GM15510 (cell line): ENCODE measurements around the gene BNIPL.

ENCODE experiments used
- POLR2A ChIP-seq: IDR thresholded peaks from 3 replicates; pipeline ENCODE4 v1.6.1; 2011; ENCODE audit warnings: borderline replicate concordance; ENCODE audit not compliant: insufficient read length; ENCODE audit errors: extremely low read depth

The BNIPL gene

DNA sequence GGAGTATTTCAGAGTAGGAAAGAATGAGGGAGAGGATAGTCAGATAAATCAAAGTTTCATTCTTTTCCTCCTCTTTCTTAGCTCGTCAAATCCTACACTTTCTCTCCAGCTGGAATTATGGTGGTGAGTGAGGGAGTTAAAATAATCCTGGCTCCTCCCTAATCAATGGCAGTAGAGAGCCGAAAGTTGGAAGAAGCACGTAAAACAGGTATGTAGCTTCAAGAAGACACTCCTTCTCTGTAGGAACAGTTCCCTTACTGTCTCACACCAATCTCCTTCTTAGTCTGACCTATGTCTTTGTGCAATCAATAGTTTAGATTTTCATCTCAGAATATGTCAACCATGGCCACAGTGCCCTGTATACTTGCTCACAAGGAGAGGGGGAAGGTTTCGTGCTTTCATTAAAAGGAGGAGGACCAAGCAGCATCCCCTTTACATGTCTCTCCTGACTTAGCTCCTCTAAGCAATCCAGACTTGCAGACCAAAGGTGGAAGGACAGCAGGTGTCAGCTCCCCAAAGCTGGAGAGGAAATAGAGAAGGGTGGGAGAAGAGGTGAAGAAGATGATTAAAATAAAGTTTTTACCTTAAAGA lies 30.6 kb upstream of the BNIPL start:
- no peak for TF ChIP-seq POLR2A

- TF ChIP-seq POLR2A = peak; percentile 28
These were observed 29.9 kb upstream of the BNIPL start, which contains the start of gene MINDY1 for GRCh38 chr1:151006327-151007052. Gene MINDY1, minus strand, starts transcription at chr1:151006902. Its CDS starts 4,285 bp downstream, at chr1:151002617.

GRCh38 chr1:151007853-151008243 lies 28.5 kb upstream of the BNIPL start:
- no peak for TF ChIP-seq POLR2A

DNA sequence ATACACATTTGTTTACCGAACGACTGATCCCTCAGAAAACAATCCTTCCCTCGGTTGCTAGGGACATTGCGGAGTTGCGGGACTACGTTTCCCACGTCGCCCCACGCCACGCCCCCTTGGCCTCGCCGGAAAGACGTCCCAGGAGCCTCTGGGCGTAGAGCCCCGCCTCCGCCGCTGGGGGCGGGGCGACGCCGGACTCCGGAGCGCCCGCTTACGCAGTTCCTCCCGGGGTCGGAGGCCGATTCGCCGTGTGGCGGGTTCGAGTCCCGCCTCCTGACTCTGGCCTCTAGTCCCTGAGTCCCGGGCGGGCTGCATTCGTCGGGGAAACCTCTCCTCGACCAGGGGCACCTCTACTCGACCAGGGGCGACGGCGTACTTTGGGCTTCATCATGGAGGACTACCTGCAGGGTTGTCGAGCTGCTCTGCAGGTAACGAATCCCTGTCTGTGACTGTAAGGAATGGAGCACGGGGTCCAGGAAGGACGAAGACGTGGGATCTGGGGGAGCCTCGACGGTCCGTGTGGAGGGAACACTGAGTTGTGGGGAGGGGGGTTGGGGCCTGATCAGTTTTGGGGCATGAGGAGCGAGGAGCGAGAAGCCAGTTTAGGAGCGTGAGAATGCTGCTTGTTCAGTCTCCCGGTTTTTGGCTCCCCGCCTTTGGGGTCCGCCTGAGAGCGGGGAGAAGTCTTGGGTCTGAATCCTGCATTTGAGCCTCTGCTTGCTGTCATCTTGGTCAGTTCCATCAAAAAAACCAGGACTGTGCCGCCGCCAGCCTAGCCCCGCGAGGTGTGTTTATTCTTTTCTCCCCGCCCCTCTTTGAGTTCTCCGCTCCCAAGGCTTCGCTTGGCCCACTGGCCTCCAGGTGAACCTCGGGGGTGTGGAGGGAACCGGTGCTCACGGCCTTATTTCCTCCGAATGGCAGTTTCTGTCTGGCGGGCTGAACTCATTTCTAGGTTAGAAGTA lies 27.9 kb upstream of the BNIPL start, which contains the start of gene PRUNE1:
Gene PRUNE1, plus strand, starts transcription at position 206 of the 962 bp plus-strand sequence. Its CDS starts 184 bp downstream, at position 390.
- peak; percentile 56 for TF ChIP-seq POLR2A

- no peak for TF ChIP-seq POLR2A
These were observed 27.2 kb upstream of the BNIPL start for GRCh38 chr1:151009206-151009587.

- TF ChIP-seq POLR2A = no peak
These were observed 26.6 kb upstream of the BNIPL start for GRCh38 chr1:151009674-151010345.

DNA sequence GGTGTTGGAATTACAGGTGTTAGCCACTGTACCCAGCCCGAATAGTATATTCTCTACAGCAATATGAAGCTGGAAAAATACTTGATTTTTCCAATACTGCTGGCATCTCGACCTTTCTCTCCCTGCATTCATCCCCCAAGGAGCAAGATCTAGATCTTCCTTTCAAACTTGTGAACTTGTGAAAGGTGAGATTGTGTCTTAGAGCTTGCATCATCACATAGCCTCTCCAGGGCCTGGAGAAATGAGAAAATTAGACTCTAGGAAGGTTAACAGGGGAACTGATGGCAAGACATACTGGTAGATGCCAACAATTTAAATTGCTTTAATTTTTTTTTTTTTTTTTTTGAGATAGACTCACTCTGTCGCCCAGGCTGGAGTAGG lies 26.1 kb upstream of the BNIPL start:
- no peak for TF ChIP-seq POLR2A

GRCh38 chr1:151011154-151011850 lies 25.1 kb upstream of the BNIPL start:
- no peak for TF ChIP-seq POLR2A

DNA sequence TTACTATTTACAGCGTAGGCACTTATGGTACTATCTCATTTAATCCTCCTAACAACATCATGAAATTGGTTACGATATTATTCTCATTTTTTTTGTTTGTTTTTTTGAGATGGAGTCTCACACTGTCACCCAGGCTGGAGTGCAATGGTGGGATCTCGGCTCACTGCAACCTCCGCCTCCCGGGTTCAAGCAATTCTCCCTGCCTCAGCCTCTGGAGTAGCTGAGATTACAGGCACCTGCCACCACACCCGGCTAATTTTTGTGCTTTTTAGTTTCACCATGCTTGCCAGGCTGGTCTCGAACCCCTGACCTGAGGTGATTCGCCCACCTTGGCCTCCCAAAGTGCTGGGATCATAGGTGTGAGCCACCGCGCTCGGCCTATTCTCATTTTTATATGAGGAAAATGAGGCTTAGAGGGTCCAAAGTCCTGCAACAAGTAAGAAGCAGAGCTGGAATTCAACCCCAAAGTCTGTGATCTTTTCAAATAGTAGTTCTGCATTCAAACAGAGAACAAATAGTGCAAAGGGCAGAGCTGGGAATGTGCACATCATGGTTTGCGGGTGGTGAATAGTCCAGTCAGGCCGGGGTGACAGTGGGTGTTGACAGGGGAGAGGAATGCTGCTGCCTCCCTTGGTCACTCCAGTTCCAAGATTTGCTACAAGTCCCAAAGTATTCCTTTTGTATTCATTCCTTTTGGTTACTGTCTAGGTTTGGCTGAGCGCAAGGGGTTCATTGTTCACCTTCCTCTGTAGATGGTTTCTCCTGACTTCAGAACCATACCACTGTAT lies 23.5 kb upstream of the BNIPL start:
- no peak for TF ChIP-seq POLR2A

DNA sequence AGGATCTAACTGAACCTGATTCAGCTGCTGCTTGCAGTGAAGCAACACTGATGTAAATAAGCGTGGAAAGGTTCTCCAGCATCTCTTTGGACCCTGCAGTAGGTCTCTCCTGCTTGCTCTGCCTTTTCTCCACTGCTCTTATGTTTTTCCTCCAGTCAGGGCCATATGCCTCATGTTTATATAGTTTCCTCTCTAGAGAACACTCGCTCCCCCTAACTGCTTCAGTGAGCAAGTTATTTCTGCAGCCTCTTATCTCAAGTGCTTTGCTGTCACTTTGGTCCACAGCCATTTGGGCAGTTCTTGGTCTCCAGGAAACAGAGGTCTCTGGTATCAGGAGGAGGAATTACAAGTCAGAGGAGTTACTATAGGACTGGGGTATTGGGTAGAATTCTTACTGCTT lies 22.9 kb upstream of the BNIPL start:
- TF ChIP-seq POLR2A = no peak

DNA sequence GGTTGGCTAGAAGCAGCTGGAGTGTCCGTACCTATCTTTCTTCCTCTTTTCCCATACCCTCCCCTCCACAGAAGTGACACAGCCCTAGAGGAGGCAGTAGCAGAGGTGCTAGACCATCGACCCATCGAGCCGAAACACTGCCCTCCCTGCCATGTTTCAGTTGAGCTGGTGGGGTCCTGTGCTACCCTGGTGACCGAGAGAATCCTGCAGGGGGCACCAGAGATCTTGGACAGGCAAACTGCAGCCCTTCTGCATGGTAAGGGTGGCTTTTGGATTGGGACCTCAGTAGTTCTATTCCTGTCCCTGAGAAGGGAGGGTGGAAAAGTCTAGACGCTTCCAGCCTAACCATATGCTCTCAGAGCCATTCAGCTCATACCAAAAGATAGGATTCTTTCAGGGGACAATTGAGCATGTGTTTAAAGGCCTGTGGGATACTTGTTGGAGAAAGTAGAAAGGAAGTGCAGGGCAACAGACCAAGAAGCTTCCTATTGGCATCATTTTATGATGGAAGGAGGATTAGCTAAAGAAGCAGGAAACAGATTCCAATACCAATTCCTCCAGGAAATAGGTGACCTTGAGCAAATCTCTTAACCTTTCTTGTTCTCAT lies 11.7 kb upstream of the BNIPL start:
- no peak for TF ChIP-seq POLR2A

GRCh38 chr1:151026460-151026859 lies 9.9 kb upstream of the BNIPL start:
- TF ChIP-seq POLR2A = no peak

- TF ChIP-seq POLR2A = no peak
These were observed 4.2 kb upstream of the BNIPL start for GRCh38 chr1:151032164-151032563.
